OCI-M2 (cell line): ENCODE measurements around the gene GIMAP1.

ENCODE experiments used
- DNase-seq: peaks from one replicate; lab custom pipeline; 2025; ENCODE audit not compliant: unreplicated experiment; lab: John Stamatoyannopoulos, UW

The GIMAP1 gene

GRCh38 chr7:150745876-150746275 lies 29.5 kb downstream of the GIMAP1 start:
- no peak for DNase-seq

GRCh38 chr7:150746921-150747320 lies 30.5 kb downstream of the GIMAP1 start:
- DNase-seq, result no peak

GRCh38 chr7:150748376-150748775 lies 32.0 kb downstream of the GIMAP1 start:
- DNase-seq, result no peak

GRCh38 chr7:150751702-150752101 lies 35.3 kb downstream of the GIMAP1 start:
- DNase-seq, result no peak

- DNase-seq, result no peak
Observed at GRCh38 chr7:150753239-150753638, 36.8 kb downstream of the GIMAP1 start.

- no peak for DNase-seq
Observed at GRCh38 chr7:150753826-150754603, 37.6 kb downstream of the GIMAP1 start.

- no peak for DNase-seq
Observed at GRCh38 chr7:150754951-150755350, 38.5 kb downstream of the GIMAP1 start.

GRCh38 chr7:150755473-150756099 lies 39.2 kb downstream of the GIMAP1 start:
- no peak for DNase-seq

GRCh38 chr7:150756166-150756565 lies 39.8 kb downstream of the GIMAP1 start:
- DNase-seq, result no peak

GRCh38 chr7:150756858-150757257 lies 40.4 kb downstream of the GIMAP1 start:
- no peak for DNase-seq

GRCh38 chr7:150759479-150759878 lies 43.1 kb downstream of the GIMAP1 start:
- no peak for DNase-seq

GRCh38 chr7:150766334-150766709 lies 49.9 kb downstream of the GIMAP1 start:
- DNase-seq, result no peak

GRCh38 chr7:150769768-150770167 lies 53.4 kb downstream of the GIMAP1 start:
- no peak for DNase-seq
